AML-193 (cell line): ENCODE measurements around the gene NAT8L.

Experiments used
- DNase-seq, 2 experiments: peaks; one replicate each; lab custom pipeline; 2025; lab: John Stamatoyannopoulos, UW

NAT8L gene

GRCh38 chr4:2075987-2076907 is 17.1 kb downstream of the NAT8L start:
- no peak for DNase-seq

DNA sequence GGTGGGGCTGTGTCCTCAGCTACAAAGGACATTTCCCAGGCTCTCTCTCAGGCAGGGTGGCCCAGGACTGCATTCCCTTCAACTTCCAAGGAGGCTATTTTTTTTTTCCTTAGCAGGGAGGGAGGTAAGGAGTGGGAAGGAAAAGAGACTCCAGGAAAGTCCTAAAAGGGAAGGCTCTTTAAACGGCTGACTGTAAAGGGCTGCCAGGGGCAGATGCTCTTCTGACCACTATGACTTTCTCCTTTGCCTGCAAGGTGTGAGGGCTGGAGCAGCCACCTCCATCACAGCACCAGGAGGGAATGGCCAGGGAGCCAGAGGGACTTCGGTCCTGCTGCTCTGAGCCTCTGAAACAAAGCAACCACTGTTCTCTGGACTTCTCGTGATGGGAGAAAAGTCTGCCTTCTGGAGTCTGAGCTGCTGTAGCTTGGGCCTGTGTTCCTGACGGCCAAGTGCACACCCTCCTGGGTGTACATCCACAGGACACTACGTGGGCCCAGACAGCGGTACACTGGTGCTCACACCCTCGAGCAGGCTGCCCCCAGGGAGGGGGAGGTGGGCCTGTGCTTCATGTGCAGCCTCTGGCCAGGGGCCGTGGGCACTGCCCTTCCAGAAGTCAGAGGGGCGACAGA is 17.9 kb downstream of the NAT8L start:
- no peak for DNase-seq

- no peak for DNase-seq
Measured at GRCh38 chr4:2077537-2078460, 18.7 kb downstream of the NAT8L start.

- DNase-seq, result no peak
Measured at GRCh38 chr4:2078584-2078983, 19.5 kb downstream of the NAT8L start.

DNA sequence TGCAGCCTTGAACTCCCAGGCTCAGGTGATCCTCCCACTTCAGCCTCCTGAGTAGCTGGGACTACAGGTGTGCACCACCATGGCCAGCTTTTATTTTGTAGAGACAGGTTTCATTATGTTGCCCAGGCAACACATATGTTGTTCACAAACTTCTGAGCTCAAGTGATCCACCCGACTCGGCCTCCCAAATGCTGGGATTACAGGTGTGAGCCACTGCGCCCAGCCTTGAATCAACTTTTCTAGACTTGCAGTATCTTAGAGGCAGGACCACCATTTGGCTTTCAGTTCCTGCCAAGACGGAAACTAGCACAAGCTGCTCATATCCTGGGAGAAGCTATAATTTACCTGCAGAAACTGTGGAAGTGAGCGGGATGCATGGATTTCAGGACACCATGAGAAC is 19.9 kb downstream of the NAT8L start:
- no peak for DNase-seq

- DNase-seq, result no peak
Measured at GRCh38 chr4:2079926-2080325, 20.8 kb downstream of the NAT8L start.

GRCh38 chr4:2080429-2081300 is 21.5 kb downstream of the NAT8L start:
- DNase-seq, result no peak

DNA sequence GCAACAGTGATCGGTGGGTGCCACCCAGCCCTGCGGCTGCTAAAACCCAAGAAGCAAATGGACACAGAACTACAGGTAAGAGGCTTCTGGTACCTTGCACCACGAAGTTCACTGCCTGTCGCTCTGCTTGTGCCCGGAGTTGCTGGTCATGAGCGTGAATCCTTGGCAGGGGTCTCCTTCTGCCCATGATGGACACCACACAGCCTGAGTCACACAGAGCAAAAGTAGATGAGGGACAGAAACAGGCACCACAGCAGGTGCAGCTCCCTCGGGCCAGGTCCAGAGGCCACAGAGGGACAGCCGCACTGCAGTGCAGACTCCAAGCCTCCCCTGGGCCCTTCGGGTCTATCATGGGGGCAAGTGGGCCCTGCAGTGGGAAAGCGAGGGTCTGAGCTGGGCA is 22.4 kb downstream of the NAT8L start:
- no peak for DNase-seq

- no peak for DNase-seq
Measured at GRCh38 chr4:2082118-2082517, 23.0 kb downstream of the NAT8L start.

DNA sequence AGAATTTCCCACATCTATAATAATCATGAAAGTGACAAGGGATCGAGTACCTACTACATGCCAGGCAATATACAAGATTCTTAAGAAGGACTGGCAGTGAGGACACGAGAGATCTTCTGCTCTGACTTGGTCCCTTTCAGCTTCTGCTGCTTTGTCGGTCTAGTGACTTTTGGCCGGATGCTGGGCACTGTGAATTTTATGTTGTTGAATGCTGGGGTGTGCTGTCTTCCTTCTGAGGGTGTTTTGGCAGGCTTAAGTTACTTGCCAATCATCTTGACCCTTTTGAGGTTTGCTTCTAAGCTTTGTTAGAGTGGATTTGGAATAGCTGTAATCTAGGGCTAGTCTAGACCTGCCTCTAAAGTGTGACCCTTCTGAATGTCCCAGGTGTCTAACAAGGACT is 23.5 kb downstream of the NAT8L start:
- no peak for DNase-seq

DNA sequence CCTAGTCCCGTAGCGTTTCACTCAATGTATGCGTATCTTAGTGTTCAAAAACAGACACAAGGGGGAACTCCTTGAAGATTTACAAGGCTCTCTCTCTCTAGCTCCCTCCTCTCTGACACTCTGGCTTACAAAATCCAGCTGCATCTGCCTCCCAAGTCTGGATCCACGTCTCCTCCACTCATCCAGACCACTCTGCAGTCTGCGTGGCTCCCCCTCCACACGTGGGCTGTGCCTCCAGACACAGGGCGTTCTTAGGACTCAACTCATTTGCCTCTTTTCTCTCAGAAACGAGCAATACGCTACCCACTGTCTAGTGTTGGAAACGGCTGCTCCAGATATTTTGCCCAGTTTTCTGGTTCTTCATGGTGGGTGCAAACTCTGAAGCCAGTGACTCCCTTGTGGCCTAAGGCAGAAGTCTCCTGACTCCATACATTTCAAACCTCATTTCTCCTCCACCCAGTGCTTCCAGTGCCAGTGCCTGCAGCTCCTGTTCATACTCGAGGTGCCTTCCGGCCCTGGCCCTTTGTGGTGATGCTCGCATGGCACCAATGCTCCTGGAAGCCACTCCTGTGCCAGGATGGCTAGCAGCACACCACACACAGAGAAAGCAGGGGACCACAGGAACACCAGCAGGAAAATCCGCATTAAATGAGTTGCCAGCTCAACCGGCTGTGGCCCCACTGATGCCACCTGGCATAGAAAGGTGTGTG is 24.1 kb downstream of the NAT8L start:
- DNase-seq, result no peak

GRCh38 chr4:2083826-2084160 is 24.7 kb downstream of the NAT8L start:
- no peak for DNase-seq

DNA sequence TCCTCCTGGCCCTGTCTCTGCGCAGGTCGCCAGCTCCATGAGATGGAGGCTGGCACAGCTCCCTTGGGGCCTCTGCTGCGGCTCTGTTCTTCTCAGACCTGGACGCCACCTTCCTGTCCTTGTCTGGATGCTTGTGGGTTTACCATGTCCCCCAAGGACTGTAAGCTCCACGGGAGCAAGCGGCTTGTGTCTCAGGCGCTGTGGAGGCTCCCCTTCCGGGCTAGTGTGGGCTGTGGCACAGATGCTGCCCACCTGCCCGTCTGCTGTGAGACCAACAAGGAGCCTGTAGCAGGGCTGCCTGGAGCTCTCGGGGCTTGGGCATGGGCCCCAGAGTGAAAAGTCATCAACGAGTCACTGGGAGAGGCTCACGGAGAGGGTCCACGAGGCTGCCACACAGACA is 25.2 kb downstream of the NAT8L start:
- no peak for DNase-seq

DNA sequence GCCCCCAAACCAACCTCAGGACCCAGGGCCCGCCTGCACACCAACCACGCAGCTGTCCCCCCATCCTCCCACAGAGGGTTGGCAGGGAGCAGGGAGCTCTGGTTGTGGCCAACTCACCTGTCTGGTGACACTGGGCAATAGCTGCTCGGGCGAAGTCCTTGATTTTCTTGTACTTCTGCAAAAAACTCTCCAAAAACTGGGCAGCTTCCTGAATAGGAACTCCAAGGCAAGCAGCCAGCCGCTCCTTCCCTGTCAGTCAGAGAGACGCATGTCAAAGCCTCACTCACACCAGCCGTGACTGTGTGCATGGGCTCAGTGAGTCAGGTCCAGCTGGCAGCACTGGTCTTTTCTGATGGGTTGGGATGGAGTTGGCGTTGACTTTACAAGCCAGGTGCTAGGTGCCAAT is 26.4 kb downstream of the NAT8L start:
- no peak for DNase-seq

GRCh38 chr4:2087170-2087569 is 28.0 kb downstream of the NAT8L start:
- no peak for DNase-seq

DNA sequence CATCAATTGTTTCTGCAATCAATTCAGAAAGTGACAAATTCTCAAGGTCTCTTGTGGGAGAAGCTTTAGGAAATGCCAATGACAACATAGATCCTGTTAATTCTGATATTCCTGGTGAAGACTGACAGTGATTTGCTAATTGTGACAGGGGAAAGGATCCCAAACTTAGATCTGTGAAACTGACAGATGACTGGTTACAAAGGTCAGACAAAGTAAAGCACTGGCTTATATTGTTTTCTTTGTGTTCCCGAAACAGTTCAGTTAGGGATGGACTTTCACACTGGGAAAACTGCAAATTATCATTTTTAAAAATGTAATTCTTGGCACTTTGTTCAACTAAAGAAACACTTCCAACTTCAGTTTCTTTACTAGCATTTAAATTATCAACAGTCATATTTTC is 30.1 kb downstream of the NAT8L start:
- no peak for DNase-seq

DNA sequence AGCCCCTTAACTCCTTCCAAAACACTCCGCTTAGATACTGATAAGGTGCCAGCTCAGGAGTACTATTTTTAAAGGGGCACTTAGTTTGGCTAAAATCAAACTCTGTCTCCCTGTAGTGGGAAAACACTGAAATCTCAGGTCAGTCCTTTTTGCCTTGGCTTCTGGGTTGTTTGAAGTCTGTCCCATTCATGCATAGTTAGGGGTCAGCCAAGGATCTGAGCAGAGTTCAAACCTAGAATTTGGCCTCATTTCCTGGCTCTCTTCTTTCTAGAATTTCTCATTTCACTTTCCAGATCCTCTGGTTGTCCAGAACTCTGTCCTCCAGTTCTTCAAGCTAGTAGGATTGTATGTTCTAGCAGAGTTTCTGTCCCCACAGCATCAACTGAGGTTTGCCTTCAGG is 31.5 kb downstream of the NAT8L start:
- DNase-seq, result no peak

DNA sequence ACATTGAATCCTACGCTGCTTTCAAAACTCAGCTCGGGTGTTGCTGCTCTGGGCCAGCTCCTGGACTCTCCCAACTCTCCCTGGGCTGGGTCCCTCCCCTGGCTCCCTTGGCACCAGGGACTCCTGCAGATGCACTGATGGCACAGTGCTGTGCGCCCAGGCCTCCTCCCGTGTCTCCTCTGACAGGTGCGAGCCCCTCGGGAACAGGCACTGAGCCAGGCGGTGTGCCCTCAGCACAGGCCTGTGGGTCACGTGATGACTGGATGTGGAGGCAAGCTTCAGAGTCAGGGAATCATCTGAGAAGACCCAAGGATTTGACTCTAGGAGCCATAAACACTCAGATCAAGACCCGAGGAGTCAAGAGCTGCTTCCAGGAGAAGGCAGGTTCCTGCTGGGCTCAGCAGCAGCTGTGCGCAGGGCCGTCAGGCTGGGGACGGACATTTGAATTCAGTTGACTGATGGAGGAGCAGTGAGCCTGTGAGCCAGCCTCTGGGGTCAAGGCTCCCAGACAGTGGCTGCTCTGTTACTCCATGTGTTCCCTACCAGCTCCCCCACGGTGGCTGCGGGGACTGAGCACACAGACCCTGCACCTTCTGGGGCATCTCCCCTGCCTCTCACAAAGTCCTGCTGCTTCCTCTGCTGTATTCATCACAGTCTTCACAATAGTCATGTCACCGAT is 33.0 kb downstream of the NAT8L start:
- DNase-seq, result no peak

DNA sequence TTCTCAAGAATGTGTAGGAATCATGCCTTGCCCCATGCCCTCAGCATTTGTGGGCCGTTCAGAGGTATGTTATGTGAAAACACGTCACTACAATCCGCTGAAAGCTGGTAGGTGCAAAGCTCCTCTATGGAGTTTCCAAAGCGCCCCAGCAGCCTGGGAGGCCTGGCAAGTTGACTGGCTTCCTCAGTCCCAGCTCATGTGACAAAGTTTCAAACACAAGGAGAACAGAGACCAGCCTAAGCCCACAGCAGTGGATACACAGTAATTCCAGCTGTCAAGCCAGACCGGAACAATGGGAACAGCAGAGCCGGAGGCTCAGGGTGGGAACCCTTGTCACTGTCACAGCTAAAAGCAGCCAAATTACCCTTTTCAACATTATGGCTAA is 33.5 kb downstream of the NAT8L start:
- DNase-seq, result no peak

- DNase-seq, result no peak
Measured at GRCh38 chr4:2093265-2093664, 34.1 kb downstream of the NAT8L start.
